Measurements from ENCODE around the gene ATIC.

ATIC gene

GRCh38 chr2:215388002-215388728 is 76.3 kb downstream of the ATIC start:
- peaks cover 2% of the 10 kb centered on the region for H3K27me3 Mint-ChIP-seq
- no peaks in the 10 kb centered on the region for H3K4me1 Mint-ChIP-seq (ENCODE audit: low read depth)
- H3K9me3 Mint-ChIP-seq (ENCODE audit: low read depth), result no peaks in the 10 kb centered on the region
- no peak overlapping the region for H3K27ac Mint-ChIP-seq
- no peaks in the 10 kb centered on the region for H3K36me3 Mint-ChIP-seq
- no peak overlapping the region for H3K4me3 Mint-ChIP-seq

- Mint-ChIP-seq H3K36me3 (no peaks in the 10 kb centered on the region), H3K27me3 (peaks cover 7% of the 10 kb centered on the region), H3K9me3 (ENCODE audit: low read depth) (no peaks in the 10 kb centered on the region), H3K4me3 (no peak overlapping the region), H3K4me1 (ENCODE audit: low read depth) (no peaks in the 10 kb centered on the region), H3K27ac (no peak overlapping the region)
These were observed 78.7 kb downstream of the ATIC start for GRCh38 chr2:215390550-215390913.

- Mint-ChIP-seq H3K9me3 (ENCODE audit: low read depth) (no peaks in the 10 kb centered on the region), H3K27me3 (peaks cover 11% of the 10 kb centered on the region), H3K4me1 (ENCODE audit: low read depth) (no peaks in the 10 kb centered on the region), H3K27ac (no peak overlapping the region), H3K36me3 (no peaks in the 10 kb centered on the region), H3K4me3 (no peak overlapping the region)
These were observed 79.7 kb downstream of the ATIC start for GRCh38 chr2:215391531-215391930.

DNA sequence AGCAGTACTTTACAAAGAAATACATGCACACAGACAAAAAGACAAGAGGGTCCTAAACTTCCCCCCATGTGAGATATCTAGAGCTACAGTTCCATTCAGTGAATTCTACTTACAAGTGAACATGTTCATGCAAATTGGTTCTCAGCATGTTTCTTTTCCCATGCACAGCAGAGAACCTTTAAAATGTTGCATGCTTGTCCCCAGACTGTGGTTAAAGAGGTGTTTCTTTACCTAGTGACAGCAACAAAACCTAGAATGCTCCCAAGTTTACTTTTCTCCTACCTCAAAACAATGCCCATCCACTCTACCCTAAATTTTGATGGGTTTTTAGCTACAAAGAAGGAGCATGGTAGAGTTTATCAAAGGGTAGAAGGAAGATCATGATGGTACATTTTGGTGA is 80.3 kb downstream of the ATIC start:
- Mint-ChIP-seq H3K4me1 (ENCODE audit: low read depth) (no peaks in the 10 kb centered on the region), H3K27me3 (peaks cover 11% of the 10 kb centered on the region), H3K36me3 (no peaks in the 10 kb centered on the region), H3K4me3 (no peak overlapping the region), H3K9me3 (ENCODE audit: low read depth) (no peaks in the 10 kb centered on the region), H3K27ac (no peak overlapping the region)

GRCh38 chr2:215392687-215393270 is 80.9 kb downstream of the ATIC start:
- Mint-ChIP-seq H3K27ac (no peak overlapping the region), H3K36me3 (no peaks in the 10 kb centered on the region), H3K9me3 (ENCODE audit: low read depth) (no peaks in the 10 kb centered on the region), H3K4me3 (no peak overlapping the region), H3K27me3 (peaks cover 11% of the 10 kb centered on the region), H3K4me1 (ENCODE audit: low read depth) (no peaks in the 10 kb centered on the region)

DNA sequence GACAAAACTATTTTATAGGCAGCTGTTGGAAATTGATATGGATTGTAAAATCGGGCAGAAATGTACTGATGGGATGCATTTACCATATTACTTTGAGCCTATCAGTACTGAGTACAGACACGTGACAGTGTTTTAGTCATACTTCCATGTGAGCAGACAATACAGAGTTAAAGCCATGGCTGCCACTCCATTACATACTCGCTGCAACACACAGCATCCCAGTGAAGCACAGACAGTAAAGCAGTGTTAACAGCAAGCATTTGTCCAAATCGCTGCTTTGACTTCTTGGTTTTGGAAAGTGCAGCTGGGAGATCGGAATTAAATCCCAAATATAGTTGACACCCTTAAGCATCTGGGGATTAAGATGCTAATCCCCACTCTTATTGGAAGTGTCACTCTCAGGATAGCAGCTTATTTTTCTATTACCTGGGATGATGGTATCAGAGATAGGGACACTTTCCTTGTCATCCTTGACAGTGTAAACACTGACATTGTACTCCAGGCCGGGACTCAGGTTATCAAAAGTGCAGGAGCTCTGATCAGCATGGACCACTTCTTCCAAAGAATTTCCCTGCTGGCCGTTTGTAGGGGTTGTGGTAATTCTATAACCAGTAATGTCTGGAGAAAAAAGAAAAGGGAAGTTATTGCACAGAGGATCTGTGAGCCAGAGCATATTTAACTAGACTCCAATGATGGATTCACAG is 82.4 kb downstream of the ATIC start:
- Mint-ChIP-seq H3K9me3 (ENCODE audit: low read depth) (no peaks in the 10 kb centered on the region), H3K4me1 (ENCODE audit: low read depth) (no peaks in the 10 kb centered on the region), H3K27me3 (peaks cover 11% of the 10 kb centered on the region), H3K4me3 (no peak overlapping the region), H3K36me3 (no peaks in the 10 kb centered on the region), H3K27ac (no peak overlapping the region)

DNA sequence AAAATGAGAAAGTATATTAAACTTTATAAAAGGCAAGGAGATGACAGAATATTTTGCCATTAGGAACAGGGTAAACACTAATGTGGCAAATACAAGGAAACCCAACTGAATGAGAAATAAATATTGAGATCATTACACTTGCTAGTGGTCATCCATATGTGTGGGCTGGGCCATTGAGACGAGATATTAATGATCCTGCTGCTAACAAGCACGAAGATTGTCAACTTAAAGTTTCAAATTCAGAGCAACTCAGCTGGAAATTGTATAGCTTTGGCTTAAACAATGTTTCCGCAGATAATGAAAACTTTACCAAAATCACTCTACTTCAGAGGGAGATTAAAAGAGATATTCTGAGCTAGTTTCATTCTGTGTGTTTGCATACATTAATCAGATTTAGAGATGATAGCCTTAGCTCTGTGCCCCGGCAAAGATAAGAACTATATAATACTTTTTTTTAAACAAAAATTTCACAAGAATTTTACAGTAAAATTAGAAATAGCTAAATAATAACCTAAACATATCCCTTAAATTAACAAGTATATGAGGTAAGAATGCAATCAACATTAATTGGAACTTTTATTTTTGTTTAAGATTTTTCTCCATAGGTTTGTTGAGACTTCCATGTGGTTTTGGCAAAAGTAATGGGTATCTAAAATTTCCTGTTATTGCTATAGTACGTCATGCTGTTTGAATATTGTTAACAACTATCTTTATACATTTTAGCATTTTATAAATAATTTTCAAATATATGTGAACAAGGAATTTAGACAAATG is 84.0 kb downstream of the ATIC start:
- no peaks in the 10 kb centered on the region for H3K4me1 Mint-ChIP-seq (ENCODE audit: low read depth)
- H3K27ac Mint-ChIP-seq, result no peak overlapping the region
- no peaks in the 10 kb centered on the region for H3K36me3 Mint-ChIP-seq
- no peak overlapping the region for H3K4me3 Mint-ChIP-seq
- peaks cover 11% of the 10 kb centered on the region for H3K27me3 Mint-ChIP-seq
- no peaks in the 10 kb centered on the region for H3K9me3 Mint-ChIP-seq (ENCODE audit: low read depth)

GRCh38 chr2:215396595-215397313 is 84.9 kb downstream of the ATIC start:
- Mint-ChIP-seq H3K27me3 (peaks cover 11% of the 10 kb centered on the region), H3K9me3 (ENCODE audit: low read depth) (no peaks in the 10 kb centered on the region), H3K4me1 (ENCODE audit: low read depth) (no peaks in the 10 kb centered on the region), H3K4me3 (no peak overlapping the region), H3K36me3 (no peaks in the 10 kb centered on the region), H3K27ac (no peak overlapping the region)

- no peaks in the 10 kb centered on the region for H3K4me1 Mint-ChIP-seq (ENCODE audit: low read depth)
- no peak overlapping the region for H3K27ac Mint-ChIP-seq
- H3K27me3 Mint-ChIP-seq, result peaks cover 11% of the 10 kb centered on the region
- no peak overlapping the region for H3K4me3 Mint-ChIP-seq
- H3K36me3 Mint-ChIP-seq, result no peaks in the 10 kb centered on the region
- H3K9me3 Mint-ChIP-seq (ENCODE audit: low read depth), result no peaks in the 10 kb centered on the region
These were observed 85.9 kb downstream of the ATIC start for GRCh38 chr2:215397632-215398341.

DNA sequence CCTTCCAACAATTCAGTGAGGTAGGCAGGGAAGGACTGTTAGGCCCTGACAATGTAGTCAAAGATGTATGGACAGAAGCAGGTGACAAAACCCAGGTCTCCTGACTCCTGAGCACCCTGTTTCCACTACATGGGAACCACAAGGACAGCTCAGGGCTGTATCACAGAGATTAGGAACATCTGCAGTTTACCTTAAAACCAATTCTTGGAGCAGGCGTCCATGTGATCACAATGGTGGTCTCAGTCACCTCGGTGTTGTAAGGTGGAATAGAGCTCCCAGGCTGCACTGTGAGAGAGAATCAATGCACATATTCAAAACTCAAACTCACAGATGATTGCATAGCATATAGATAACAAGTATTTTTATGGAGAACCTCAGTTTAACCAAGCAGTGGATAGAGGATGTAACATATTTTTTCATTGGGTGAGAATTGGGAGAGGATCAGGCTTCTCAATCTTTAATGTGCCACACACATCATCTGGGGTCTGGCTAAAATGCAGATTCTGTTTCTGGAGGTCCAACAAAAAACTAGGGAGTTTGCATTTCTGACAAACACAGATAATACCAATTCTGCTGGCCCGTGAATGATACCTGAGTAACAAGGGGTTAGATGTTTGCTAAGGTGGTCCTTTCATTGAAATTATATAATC is 87.3 kb downstream of the ATIC start:
- Mint-ChIP-seq H3K4me3 (no peak overlapping the region), H3K27me3 (peaks cover 9% of the 10 kb centered on the region), H3K9me3 (ENCODE audit: low read depth) (no peaks in the 10 kb centered on the region), H3K27ac (no peak overlapping the region), H3K4me1 (ENCODE audit: low read depth) (no peaks in the 10 kb centered on the region), H3K36me3 (no peaks in the 10 kb centered on the region)
